MM.1S (cell line): ENCODE results near the gene ZFR.

Source experiments
- DNase-seq: peaks from one replicate; pipeline ENCODE4 v3.0.0-alpha.2; 2015
- H2AFZ ChIP-seq: fragments of 300-600 bp; sonication (generic); 2 replicates; pipeline ENCODE4 v1.6.0; 2016; ENCODE audit warnings: antibody characterized with exemption, low read length
- H3F3A ChIP-seq: fragments of 300-600 bp; sonication (generic); 2 replicates; pipeline ENCODE4 v1.6.1; 2016; ENCODE audit warnings: mild to moderate bottlenecking, antibody characterized with exemption, low read length, moderate library complexity, mixed read lengths; ENCODE audit not compliant: insufficient read depth
- H3K27ac ChIP-seq: fragments of 300-600 bp; sonication (generic); 2 replicates; pipeline ENCODE4 v1.5.1; 2016; ENCODE audit warnings: mild to moderate bottlenecking, low read length
- H3K27me3 ChIP-seq: fragments of 300-600 bp; sonication (generic); replicated peaks from 2 replicates; pipeline ENCODE4 v1.6.0; 2016; ENCODE audit warnings: low read length; ENCODE audit not compliant: insufficient read depth
- H3K36me3 ChIP-seq: fragments of 300-600 bp; sonication (generic); replicated peaks from 2 replicates; pipeline ENCODE4 v1.6.1; 2016; ENCODE audit warnings: mild to moderate bottlenecking, low read length, mixed read lengths; ENCODE audit not compliant: insufficient read depth
- H3K4me1 ChIP-seq: fragments of 300-600 bp; sonication (generic); 2 replicates; pipeline ENCODE4 v1.6.1; 2016; ENCODE audit warnings: low read length, mixed read lengths
- H3K4me2 ChIP-seq: fragments of 300-600 bp; sonication (generic); 2 replicates; pipeline ENCODE4 v1.6.0; 2016; ENCODE audit warnings: low read depth, low read length
- H3K4me3 ChIP-seq: fragments of 300-600 bp; sonication (generic); 2 replicates; pipeline ENCODE4 v1.5.1; 2016; ENCODE audit warnings: low read length, mixed read lengths
- H3K79me2 ChIP-seq: fragments of 300-600 bp; sonication (generic); 2 replicates; pipeline ENCODE4 v1.6.1; 2016; ENCODE audit warnings: mixed run types, low read length, mixed read lengths
- H3K9ac ChIP-seq: fragments of 300-600 bp; sonication (generic); 2 replicates; pipeline ENCODE4 v1.6.1; 2016; ENCODE audit warnings: low read length, mixed read lengths
- H3K9me2 ChIP-seq: fragments of 300-600 bp; sonication (generic); replicated peaks from 2 replicates; pipeline ENCODE4 v1.6.1; 2016; ENCODE audit warnings: mild to moderate bottlenecking, low read length, mixed read lengths; ENCODE audit not compliant: insufficient read depth
- H3K9me3 ChIP-seq: fragments of 300-600 bp; sonication (generic); replicated peaks from 2 replicates; pipeline ENCODE4 v1.6.1; 2016; ENCODE audit warnings: mild to moderate bottlenecking, low read length, mixed read lengths; ENCODE audit not compliant: insufficient read depth
- H4K20me1 ChIP-seq: fragments of 300-600 bp; sonication (generic); 2 replicates; pipeline ENCODE4 v1.6.1; 2016; ENCODE audit warnings: mild to moderate bottlenecking, low read length, moderate library complexity, mixed read lengths; ENCODE audit not compliant: insufficient read depth
- CTCF ChIP-seq: fragments of 300-600 bp; sonication (generic); IDR thresholded peaks from 2 replicates; pipeline ENCODE4 v1.5.1; 2016; ENCODE audit warnings: antibody characterized with exemption, low read length, mixed read lengths
- EZH2 ChIP-seq: fragments of 300-600 bp; sonication (generic); optimal IDR thresholded peaks from 2 replicates; pipeline ENCODE3; 2017; ENCODE audit warnings: low read depth, mild to moderate bottlenecking, antibody characterized with exemption, low read length, mixed read lengths
- EZH2phosphoT487 ChIP-seq: fragments of 300-600 bp; sonication (generic); IDR thresholded peaks from 2 replicates; pipeline ENCODE4 v1.6.1; 2018; ENCODE audit warnings: antibody characterized with exemption, low read length

The ZFR gene

GRCh38 chr5:32309761-32310160 is 134.8 kb downstream of the ZFR start:
- Histone ChIP-seq H3K79me2 (peaks cover 77% of the 10 kb centered on the region), H3K9ac (no peak overlapping the region), H3K4me2 (no peak overlapping the region)

GRCh38 chr5:32308946-32309345 is 135.6 kb downstream of the ZFR start:
- Histone ChIP-seq H3F3A (no peaks in the 10 kb centered on the region), H3K9ac (no peak overlapping the region), H3K4me2 (no peak overlapping the region), H3K79me2 (peaks cover 85% of the 10 kb centered on the region), H3K36me3 (no peaks in the 10 kb centered on the region), H4K20me1 (no peaks in the 10 kb centered on the region), H3K4me3 (no peak overlapping the region), H3K27me3 (no peaks in the 10 kb centered on the region), H3K27ac (no peak overlapping the region), H3K9me2 (no peaks in the 10 kb centered on the region), H3K4me1 (peaks cover 14% of the 10 kb centered on the region), H3K9me3 (no peaks in the 10 kb centered on the region), H2AFZ (no peak overlapping the region)
- no peak for DNase-seq
- TF ChIP-seq CTCF (no peak), EZH2 (no peak), EZH2phosphoT487 (no peak)

More at GRCh38 chr5:32309761-32310160, 134.8 kb downstream of the ZFR start:
- Histone ChIP-seq H3K9me2 (no peaks in the 10 kb centered on the region), H3K4me3 (no peak overlapping the region), H3F3A (0 out of 2 replicates have a peak, but pooled peaks cover 5% of the 10 kb centered on the region), H3K9me3 (no peaks in the 10 kb centered on the region), H3K27me3 (no peaks in the 10 kb centered on the region), H2AFZ (no peak overlapping the region), H3K4me1 (peaks cover 14% of the 10 kb centered on the region), H3K27ac (no peak overlapping the region), H3K36me3 (no peaks in the 10 kb centered on the region), H4K20me1 (no peaks in the 10 kb centered on the region)
- TF ChIP-seq EZH2phosphoT487 = no peak
- TF ChIP-seq EZH2 = no peak
- no peak for TF ChIP-seq CTCF
- no peak for DNase-seq

GRCh38 chr5:32307769-32308194 is 136.8 kb downstream of the ZFR start:
- no peaks in the 10 kb centered on the region for H3K9me2 ChIP-seq
- peak; percentile 34 for DNase-seq
- no peaks in the 10 kb centered on the region for H3F3A ChIP-seq
- H3K27me3 ChIP-seq = no peaks in the 10 kb centered on the region
- no peak overlapping the region for H2AFZ ChIP-seq
- H4K20me1 ChIP-seq = no peaks in the 10 kb centered on the region
- no peaks in the 10 kb centered on the region for H3K9me3 ChIP-seq
- H3K4me3 ChIP-seq = no peak overlapping the region
- H3K27ac ChIP-seq = no peak overlapping the region
- peaks cover 97% of the 10 kb centered on the region for H3K79me2 ChIP-seq
- H3K36me3 ChIP-seq = no peaks in the 10 kb centered on the region
- H3K9ac ChIP-seq = no peak overlapping the region
- TF ChIP-seq EZH2 = no peak
- no peak for TF ChIP-seq CTCF
- no peak for TF ChIP-seq EZH2phosphoT487
- H3K4me2 ChIP-seq = no peak overlapping the region
- H3K4me1 ChIP-seq = peaks cover 14% of the 10 kb centered on the region
